HG03571 (cell line): ENCODE data around the gene NT5C.

Experiments
- ATAC-seq: cut with Tn5 transposase; IDR thresholded peaks from one replicate; pipeline ENCODE4 v1.9.1; 2021; ENCODE audit not compliant: unreplicated experiment

NT5C gene

GRCh38 chr17:75094871-75095399 is 36.6 kb downstream of the NT5C start:
- ATAC-seq: no peak

- no peak for ATAC-seq
Observed at GRCh38 chr17:75093548-75094158, 37.9 kb downstream of the NT5C start.

GRCh38 chr17:75091855-75092327 is 39.7 kb downstream of the NT5C start:
- ATAC-seq: no peak

- no peak for ATAC-seq
Observed at GRCh38 chr17:75090871-75091854, 40.4 kb downstream of the NT5C start.

- no peak for ATAC-seq
Observed at GRCh38 chr17:75088465-75089417, 42.8 kb downstream of the NT5C start.

- ATAC-seq: peak; percentile 63
Observed at GRCh38 chr17:75087558-75088453, 43.7 kb downstream of the NT5C start, which contains the start of gene SLC16A5. SLC16A5 (plus strand) TSS chr17:75087954; CDS start chr17:75093637, 5,683 bp downstream.

GRCh38 chr17:75087182-75087557 is 44.4 kb downstream of the NT5C start:
- ATAC-seq: no peak

- no peak for ATAC-seq
Observed at GRCh38 chr17:75086496-75087181, 44.9 kb downstream of the NT5C start.

- no peak for ATAC-seq
Observed at GRCh38 chr17:75084039-75084660, 47.4 kb downstream of the NT5C start.

GRCh38 chr17:75082683-75083082 is 48.9 kb downstream of the NT5C start:
- no peak for ATAC-seq

- no peak for ATAC-seq
Observed at GRCh38 chr17:75081611-75082540, 49.7 kb downstream of the NT5C start.
